T-helper 1 cell treated with Interleukin-12 subunit alpha and Interleukin-12 subunit beta and Interleukin-4 antibody, amounts not matched to agents 30 ng/mL and 1 ng/mL, for 36 hours (primary cell): Measurements from ENCODE around the gene SPDYC. TPM values are rescaled to one million over a fixed set of nuclear protein-coding genes. Genes with fewer than 3 reads are reported as not detected.
"Not testable (repeated sequence)": the region's sequence is repeated elsewhere in the genome, so short reads cannot be mapped to it uniquely, and the experiment has no call there.

Source experiments
- intact Hi-C: fragments of 100-400 bp; cut with micrococcal nuclease; formaldehyde crosslinking; loops from one replicate; pipeline ENCODE4 v1.15.1; 2024
- total RNA-seq: library from RNA; stranded (reverse); gene quantifications from 2 replicates; pipeline ENCODE4 v1.2.3, GENCODE V29; 2022

The SPDYC gene
- total RNA-seq, 1 donor from 2014 or later, result not detected

DNA sequence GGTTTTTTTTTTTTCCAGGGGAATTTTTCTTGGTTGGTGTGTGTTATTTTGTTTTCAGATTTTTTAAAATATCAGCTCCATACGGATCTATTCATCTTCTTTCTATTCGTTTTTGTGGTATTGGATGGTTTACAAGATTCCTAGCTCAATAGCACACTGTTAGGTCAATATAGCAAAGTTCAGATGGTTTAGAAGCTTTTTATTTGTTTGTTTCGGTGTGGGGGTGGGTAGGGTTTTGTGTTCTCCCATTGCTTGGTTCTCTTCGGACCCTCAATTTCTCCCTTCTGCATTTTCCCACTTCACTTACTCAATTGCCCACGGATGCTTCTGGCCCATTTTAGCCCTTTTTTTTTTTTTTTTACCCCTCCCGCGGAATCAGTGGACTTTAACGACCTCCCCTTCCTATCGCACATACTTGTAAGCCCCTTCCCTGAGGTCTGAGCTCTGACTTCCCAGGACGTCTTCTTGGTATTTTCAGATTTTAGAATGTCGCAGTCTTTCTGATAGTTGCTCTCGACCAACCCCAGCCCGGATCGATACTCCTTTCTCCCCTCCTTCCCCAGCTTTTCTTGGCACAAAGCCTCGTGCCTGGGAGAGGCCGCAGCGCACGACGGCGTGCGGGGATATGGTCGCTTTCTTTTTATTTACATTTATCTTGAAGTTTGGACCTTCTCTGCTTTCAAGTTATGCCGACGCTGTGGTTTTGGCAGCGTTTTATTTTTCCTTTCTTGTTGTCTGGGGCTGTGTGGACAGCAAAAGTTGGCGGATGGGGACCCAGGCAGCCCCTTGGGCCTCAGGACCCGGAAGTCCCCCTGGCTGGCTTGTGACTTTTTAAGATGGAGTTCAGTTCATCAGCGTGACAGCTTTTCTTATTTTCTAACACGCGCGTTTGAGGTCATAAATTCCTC, 4.4 kb upstream of the SPDYC start:
- intact Hi-C loops, result no loop called here

DNA sequence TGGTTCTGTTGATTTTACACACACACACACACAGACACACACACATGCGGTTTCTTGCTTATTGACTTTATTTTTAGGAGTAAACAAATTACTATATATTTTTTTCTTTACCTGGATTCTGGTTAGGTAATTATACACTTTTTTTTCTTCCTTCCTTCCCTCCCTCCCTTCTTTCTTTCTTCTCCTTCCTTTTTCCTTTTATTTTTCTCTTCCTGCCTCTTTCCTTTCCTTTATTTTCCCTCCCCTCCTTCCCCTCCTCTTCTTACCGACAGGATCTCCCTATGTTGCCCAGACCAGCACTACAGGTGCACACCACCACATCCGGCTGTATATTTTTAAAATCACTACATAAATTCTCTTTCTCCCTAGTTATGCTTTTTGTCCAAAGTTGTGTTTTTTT, 3.1 kb upstream of the SPDYC start:
- intact Hi-C loops, result no loop called here

DNA sequence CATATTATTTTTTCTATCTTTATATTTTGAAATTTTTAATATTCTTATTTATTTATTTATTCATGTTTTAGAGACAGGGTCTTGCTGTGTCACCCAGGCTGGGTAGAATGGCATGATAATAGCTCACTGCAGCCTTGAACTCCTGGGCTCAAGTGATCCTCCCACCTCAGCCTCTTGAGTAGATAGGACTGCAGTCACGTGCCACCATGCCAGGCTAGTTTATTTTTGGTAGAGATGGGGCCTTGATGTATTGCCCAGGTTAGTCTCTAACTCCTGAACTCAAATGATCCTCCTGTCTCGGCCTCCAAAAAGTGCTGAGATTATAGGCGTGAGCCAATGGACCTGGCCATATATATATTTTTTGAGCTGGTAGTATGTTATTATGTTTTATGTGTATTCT, 2.4 kb upstream of the SPDYC start:
- intact Hi-C loops, result no loop called here

DNA sequence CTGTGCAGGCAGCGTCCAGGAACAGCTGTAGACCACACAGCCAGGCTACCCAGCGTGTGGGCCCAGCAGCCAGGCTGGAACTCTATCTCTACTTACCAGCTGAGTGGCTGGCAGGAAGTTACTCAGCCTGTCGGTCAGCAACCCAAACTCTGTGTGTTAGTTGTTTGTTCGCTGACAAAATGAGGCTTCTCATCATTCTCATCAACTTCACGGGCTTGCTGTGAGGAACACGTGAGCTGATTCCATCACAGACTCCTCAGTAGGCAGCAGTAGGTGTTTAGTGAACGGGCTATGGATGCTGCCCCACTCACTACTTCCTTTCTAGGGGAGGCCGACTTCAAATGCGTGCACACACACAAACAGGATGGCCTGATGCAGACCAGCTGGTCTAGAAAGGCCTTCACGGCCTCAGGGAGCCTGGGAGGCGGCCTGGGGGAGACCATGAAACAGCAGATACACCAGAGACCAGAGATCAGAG, 830 bp upstream of the SPDYC start:
- intact Hi-C loops, result no loop called here

DNA sequence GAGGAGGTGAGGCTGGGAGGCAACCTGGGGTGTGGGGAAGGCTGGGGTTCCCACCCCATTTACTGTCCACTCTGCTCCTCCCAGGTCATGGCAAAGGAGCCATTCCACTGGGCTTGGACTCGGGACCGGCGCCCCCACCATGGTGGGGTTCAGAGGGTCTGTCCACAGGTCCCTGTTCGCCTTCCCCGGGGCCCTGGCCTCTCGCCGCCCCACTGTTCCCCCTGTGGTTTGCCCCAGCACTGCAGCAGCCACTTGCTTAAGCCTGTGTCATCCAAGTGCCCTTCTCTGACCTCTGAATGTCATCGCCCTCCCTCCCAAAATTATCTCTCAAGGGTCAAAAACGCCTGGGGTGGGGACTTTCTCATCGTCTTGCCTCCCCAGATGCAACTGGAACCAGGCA, 2.6 kb downstream of the SPDYC start:
- intact Hi-C loops, result no loop called here

DNA sequence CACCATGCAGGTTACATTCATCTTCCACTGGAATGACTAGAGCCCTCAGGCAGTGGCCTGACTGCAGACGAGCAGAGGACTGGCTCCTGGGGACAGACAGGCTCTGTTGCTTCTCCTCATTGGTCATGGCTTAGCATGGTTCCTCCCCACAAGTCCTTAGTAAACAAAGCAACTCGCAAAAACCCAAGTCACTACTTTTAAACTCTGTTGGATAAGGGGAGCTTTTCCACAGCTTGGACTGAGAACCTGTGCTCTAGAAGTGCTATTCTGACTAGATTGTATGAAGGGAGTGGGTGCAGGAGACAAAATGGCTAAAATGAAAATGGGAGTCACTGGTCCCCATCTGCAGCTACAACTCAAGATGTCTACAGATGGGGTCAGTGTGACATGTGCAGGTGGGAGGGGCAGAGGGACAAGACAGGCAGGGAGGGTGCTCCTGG, 4.6 kb downstream of the SPDYC start:
- intact Hi-C loops, result not testable (repeated sequence)

DNA sequence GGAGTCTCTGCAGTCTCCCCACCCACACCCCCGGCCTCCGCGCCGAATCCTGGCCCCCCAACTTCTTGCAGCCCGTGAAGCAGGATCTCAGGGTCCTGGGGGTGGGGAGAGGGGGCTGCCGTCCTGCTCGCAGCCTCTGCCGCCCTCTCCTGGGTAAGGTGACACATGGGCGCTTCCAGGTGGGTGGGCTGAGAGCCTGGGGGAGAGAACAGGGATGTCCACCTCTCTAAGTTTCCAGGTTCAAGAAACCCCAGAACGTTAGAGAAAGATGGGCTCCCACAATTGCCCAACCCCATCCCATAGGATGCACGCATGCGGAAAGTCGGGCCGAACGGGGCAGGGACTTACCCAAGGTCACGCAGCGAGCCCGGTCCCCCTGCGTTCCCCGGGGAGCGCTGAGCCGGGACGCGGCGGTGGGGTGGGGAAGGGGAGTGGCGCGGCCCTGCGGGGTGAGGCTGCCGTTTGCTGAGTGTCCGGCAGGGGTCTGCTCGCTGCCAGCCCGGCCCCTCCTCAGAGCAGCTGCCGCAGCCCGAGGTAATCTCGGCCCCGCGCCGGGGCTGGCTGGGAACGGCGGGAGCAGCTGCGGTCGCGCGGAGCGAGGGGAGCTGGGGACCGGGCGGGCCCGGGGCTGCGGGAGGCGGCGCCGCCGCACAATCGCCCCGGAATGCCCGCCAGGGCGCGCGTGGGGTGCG, 11.0 kb downstream of the SPDYC start:
- intact Hi-C loops, result loop anchor here (1.0 to 2.0 kb wide), 4 partner anchors 46 to 264 kb away; partner anchors contain the start of genes ATG2A and POLA2

DNA sequence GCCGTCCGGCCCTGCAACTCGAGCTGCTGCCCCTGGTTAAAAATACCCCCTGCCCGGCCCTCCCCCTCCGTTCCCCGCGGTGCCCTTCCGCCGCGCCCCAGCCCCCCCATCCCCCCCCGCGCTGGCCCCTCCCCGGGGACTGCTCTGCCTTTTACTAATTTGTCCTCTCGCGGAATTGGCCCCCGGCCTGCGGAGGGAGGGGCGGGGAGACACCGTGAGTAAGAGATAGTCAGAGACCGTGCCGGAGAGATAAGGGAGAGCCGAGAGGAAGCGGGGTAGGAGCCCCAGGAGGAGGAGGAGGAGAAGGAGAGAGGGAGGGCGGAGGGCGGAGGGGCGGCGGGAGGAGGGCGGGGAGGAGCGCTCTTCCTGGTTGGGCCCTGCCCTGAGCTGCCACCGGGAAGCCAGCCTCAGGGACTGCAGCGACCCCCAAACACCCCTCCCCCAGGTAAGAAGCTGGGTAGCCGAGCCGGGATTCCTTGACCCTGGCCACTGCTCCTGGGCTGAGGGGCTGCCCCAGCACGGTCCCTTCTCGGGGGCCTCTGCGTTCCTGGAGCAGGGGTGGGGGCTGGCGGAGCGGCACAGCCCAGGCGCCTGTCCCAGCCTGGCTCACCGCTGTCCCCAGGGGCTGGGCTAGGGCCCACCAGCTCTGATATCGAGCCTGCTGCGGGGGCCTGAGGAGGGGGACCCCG, 11.7 kb downstream of the SPDYC start, which contains the start of gene CAPN1:
TSS of gene CAPN1 (plus strand) at position 360 of the 689 bp plus-strand sequence. CDS start 774 bp downstream, outside the sequence.
- intact Hi-C loops, result loop anchor here (1.0 to 2.0 kb wide), 4 partner anchors 46 to 264 kb away; partner anchors contain the start of genes ATG2A and POLA2

DNA sequence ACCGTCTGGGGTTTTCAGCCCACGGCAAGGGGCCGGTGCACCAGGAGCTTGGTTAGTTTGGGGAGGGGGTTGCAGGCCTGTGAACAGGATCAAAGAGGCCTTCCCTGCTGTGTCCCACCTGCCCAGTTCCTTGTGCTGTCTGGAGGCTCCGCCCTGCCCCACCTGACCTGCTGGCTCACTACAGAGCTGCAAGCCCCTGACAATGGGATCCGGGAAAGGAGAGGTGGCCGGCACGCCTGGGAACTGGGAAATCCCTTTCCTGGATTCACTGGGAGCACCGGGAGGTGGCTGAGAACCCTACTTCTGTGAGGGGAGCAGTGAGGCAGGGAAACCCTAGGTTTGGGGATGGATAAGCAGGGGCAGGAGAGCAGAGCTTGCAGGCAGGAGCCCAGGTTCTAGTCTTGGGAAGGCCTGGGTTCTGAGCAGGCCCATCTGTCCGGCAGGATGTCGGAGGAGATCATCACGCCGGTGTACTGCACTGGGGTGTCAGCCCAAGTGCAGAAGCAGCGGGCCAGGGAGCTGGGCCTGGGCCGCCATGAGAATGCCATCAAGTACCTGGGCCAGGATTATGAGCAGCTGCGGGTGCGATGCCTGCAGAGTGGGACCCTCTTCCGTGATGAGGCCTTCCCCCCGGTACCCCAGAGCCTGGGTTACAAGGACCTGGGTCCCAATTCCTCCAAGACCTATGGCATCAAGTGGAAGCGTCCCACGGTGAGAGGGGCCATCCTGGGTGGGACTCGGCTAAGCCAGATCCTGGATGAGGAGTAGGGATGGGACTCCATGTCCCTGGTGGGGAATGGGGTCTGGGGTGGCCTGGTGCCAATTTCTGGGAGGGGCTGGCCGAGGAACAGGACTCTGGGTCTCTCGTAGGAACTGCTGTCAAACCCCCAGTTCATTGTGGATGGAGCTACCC, 12.5 kb downstream of the SPDYC start:
- intact Hi-C loops, result no loop called here

DNA sequence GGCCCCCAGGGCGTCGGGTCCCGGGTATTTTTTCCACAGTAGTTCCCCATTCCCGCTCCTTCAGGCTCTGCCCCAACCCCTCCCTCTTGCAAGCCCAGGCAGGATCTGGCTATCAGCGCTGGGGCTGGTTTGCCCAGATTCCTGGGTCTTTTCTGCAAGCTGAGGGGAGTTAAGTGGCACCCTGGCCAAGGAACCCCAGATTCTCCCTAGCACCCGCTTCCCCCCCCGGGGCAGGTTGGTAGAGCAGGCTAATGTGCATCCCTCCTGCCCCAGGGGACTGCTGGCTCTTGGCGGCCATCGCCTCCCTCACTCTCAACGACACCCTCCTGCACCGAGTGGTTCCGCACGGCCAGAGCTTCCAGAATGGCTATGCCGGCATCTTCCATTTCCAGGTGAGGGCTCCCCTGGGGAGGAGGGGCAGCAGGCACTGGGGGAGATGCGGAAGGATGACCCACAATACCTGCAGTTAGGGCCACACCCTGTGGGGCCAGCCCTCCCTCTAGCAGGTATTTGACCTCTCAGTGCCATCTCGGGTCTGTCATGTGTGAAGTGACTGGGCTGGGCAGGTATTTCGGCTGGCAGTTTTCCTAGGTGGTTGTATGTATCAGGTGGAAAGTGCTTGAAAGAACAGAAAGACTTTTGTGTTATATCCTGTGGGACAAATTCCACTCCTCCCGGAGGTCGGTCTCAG, 13.3 kb downstream of the SPDYC start:
- intact Hi-C loops, result no loop called here

DNA sequence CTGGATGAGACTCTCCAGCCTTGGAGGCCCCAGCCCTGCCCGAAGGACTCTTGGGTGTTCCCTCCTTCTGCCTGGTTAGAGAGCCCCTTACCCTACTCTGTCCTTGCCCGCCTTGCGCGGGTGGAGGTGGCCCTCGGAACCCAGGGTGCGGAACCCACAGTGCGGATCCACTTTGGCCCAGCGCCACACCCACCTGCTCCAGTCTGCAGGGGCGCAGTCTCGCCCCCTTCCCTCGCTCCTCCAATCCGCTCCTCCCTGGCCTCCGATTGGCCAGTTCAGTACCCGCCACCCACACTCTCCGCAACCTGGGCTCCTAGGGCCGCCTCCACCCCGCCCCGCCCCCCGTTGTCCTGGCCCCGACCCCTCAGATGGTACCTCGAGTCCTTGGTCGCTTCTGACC, 14.1 kb downstream of the SPDYC start:
- intact Hi-C loops, result no loop called here

DNA sequence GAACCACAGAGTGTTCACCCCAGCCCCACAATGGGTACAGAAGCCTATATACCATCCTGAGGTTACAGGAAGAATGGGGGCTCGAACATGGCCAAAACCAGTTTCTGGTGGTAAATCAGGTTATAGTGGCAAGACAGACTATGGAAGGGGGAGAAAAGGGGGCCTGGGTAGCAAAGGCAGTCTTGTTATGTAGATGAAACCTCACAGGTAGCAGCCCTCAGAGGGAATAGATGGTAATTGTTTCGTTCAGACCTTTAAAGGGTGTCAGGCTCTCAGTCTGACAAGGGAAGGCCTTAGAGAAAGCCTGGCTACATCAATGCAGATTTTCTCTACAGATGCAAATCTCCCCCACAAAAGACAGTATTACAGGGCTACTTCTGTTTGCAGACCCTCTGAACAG, 15.1 kb downstream of the SPDYC start:
- intact Hi-C loops, result no loop called here

DNA sequence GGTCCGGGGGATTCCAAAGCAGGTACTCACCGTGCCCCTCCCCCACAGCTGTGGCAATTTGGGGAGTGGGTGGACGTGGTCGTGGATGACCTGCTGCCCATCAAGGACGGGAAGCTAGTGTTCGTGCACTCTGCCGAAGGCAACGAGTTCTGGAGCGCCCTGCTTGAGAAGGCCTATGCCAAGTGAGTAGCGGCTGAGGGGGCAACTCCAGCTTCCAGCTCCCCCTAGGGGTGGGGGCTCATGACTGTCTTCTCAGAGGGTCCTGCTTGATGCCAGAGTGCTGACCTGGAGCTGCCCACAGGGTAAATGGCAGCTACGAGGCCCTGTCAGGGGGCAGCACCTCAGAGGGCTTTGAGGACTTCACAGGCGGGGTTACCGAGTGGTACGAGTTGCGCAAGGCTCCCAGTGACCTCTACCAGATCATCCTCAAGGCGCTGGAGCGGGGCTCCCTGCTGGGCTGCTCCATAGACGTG, 15.9 kb downstream of the SPDYC start:
- intact Hi-C loops, result no loop called here

DNA sequence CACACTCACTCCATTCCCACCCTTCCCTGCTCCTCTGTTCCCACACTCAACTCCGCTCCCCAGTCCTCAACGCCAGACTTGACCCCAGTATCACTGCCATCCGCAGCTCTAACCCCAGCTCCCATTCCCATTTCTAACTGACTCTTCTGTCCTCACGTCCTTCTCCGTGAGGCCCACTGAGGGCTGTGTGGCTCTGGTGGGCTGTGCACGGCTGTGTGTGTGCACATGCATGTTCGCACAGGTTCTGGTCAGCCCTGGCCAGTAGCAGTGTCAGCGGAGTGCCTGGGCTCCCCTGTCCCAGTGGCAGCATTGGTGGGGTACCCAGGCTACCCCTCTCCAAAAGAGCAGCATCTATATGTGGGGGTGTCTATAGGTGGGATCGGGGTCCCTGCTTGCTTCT, 16.7 kb downstream of the SPDYC start:
- intact Hi-C loops, result no loop called here

DNA sequence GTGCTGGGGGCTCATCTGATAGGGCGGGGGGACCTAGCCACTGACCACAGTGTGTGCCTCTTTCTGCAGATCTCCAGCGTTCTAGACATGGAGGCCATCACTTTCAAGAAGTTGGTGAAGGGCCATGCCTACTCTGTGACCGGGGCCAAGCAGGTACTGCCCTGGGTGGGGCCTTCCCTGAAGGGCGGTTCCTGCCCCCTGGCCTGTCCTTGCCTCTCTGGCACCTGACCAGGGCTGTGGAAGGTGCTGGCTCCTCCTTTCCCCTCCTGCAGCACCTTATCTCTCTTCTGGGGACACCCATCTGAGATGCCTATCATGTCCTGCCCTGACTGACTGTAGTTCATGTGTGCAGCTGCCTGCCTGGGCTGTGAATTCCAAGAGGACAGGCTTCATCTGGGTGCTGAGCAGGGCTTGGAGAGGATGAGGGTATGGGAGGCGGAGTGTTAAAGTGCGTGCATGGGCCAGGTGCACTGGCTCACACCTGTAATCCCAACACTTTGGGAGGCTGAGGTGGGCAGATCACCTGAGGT, 17.2 kb downstream of the SPDYC start:
- intact Hi-C loops, result no loop called here

DNA sequence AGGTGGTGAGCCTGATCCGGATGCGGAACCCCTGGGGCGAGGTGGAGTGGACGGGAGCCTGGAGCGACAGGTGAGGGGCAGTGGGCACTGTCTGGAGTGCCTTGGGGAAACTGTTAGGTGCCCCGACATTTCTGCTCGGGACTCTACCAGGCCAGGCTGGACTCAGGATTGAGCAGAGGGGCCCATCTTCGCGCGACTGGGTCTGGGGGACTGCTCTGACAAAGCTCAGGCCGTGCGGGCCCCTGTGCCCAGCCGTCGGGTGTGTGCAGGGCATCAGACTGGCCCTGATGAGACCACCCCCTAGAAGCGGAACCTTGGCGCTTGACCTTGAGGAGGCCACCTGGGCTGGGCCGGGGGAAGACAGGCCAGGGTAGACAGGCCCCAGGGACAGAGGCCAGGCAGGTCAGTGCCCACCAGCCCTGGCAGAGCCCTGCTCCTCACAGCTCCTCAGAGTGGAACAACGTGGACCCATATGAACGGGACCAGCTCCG, 18.0 kb downstream of the SPDYC start:
- intact Hi-C loops, result no loop called here

DNA sequence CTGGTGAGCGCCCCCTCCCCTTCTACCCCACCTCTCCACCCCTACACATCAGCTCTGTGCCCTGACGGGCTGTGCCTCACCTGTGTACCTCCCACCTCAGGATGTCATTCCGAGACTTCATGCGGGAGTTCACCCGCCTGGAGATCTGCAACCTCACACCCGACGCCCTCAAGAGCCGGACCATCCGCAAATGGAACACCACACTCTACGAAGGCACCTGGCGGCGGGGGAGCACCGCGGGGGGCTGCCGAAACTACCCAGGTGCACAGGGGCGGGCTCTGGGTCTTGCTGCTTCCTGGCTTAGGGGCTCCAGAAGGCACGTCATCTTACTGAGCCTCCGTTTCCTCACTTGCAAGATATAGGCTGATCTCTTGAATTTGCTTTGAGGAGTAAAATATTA, 18.5 kb downstream of the SPDYC start:
- intact Hi-C loops, result no loop called here

DNA sequence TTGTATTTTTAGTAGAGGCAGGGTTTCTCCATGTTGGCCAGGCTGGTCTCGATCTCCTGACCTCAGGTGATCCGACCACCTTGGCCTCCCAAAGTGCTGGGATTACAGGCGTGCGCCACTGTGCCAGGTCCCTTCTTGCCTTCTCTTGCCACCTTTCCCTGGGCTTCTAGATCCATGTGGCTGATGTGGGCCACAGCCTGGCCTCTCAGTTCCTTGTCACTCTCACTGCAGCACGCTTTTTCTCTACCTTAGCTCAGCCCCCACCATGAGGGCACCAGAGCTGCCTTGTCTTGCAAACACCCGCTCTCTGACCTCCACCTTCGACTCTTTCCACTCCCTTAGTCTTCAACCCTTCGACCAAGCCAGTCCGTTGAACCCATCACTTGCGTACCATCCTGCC, 19.2 kb downstream of the SPDYC start:
- intact Hi-C loops, result no loop called here

DNA sequence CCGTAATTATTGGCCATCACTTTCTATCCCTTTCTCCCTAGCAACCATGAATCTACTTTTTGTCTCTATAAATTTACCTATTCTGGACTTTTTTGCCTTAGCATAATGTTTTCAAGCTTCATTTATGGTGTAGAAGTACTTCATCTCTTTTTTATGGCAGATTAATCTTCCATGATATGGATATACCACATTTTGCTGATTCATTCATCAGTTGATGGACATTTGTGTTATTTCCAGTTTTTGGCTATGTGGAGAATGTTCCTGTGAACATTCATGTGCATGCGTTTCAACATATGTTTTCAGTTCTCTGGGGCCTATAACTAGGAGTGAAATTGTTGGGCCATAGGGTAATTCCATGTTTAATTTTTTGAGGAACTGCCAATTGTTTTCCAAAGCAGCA, 24.5 kb downstream of the SPDYC start:
- intact Hi-C loops, result no loop called here
